Stimulated activated CD8-positive, alpha-beta memory T cell treated with anti-CD3 and anti-CD28 coated beads, Interleukin-7, amount 100 ng/mL, for 24 hours (primary cell): ENCODE data around the gene SORL1-AS1.

Source experiments
- DNase-seq: peaks from one replicate; pipeline ENCODE4 v3.0.0-alpha.2; 2020; ENCODE audit warnings: low read depth

Gene SORL1-AS1

DNA sequence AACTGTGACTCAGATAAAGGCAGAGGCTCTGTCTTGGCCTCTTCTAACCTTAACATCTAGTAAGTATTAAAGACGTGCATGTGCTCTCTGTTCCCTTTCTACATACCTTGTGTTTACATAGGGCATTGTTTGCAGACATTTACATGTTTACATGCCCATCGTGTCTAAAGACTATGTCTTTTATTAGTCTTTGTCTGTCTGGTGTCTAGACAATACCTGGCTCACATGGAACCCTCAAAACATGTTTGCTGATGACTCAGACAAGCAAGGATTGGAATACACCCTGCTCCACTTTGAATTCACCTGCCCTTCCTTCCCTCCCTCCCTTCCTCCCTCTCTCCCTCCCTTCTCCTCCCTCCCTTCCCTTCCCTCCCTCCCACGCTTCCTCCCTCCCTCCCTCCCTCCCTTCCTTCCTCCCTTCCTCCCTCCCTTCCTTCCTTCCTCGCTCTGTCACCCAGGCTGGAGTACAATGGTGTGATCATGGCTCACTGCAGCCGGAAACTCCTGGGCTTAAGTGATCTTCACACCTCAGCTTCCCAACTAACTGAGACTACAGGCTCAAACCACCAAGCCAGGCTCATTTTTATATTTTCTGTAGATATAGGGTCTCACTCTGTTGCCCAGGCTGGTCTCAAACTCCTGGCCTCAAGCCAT, 23.7 kb upstream of the SORL1-AS1 start:
- DNase-seq = no peak

DNA sequence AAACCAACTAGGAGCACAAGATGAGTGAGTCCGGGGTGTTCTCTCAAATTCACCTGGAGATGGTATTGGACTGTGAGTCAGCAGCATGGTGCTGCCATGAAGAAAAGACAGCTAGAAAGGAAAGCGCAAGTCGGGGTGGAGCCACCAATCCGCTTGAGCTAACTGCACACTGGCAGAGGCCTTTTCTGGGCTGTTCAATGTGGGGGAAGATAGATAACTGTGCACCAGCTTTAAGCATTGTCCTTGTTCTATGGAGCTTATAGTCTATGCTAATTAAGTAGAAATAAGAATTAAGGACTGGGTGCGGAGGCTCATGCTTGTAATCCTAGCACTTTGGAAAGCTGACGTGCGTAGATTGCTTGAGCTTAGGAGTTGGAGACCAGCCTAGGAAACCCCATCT, 21.9 kb upstream of the SORL1-AS1 start:
- no peak for DNase-seq

DNA sequence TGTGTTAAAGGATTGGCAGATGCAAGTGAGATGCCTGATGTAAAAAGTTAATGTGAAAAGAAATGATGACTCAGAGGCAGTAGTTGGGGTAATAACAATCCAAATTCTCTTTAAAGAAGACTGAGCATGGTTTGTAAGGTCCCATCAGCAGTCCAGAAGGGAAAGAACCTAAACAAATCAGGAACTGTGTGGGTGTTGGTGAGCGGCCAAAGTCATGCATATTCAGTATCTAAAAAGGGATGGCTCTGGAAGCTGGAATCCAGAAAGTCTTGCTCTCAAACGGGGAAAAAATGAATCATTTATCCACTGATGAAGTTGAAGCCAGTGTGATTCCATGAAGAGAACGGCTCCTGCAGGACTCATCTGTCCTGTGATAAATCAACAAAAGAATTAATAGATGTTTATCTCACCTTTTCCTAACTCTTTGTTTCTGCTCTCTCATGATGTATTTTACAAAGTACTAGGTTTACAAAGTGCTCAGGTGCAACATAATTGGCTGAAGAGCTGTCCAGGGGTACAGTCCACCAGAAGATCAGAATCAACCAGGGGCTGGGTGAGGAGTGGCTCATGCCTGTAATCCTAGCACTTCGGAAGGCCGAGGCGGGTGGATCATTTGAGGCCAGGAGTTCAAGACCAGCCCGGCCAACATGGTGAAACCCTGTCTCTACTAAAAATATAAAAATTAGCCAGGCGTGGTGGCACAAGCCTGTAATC, 20.5 kb upstream of the SORL1-AS1 start:
- no peak for DNase-seq

DNA sequence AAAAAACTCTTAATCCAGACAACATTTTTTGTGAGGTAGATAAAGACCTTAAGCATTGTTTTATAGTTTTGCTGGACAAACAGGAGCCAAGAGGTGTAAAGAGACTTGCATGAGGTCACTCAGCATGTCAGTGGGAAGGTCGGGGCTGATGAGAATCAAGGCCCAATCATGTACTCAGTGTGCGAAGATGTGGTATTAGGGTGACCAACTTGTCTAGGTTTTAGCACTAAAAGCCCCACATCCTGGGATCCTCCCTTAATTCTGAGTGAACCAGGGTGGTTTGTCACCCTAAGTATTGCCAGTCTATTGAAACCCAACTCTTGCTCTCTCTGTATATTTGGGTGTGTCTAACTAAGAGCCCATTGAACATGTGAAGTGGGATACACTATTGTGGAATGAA, 19.5 kb upstream of the SORL1-AS1 start:
- no peak for DNase-seq

DNA sequence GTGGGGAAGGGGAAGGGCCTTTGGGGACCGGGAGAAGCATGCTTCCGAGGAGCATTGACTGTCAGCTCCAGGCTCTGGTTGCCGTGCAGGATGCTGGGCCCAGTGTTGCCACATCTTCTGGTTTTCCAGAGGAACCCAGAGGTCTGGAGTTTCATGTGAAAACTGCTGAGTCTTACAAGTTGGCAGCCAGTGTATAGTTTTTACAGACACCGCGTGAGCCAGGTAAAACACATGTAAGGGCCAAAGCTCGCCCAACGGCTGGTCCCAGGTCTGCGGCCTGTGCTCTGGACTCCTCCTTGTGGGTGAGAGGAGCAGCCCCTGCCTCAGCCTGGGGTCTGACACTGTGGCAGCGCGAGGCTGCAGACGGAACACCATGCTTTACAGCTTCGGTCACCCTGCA, 18.4 kb upstream of the SORL1-AS1 start:
- DNase-seq = no peak

DNA sequence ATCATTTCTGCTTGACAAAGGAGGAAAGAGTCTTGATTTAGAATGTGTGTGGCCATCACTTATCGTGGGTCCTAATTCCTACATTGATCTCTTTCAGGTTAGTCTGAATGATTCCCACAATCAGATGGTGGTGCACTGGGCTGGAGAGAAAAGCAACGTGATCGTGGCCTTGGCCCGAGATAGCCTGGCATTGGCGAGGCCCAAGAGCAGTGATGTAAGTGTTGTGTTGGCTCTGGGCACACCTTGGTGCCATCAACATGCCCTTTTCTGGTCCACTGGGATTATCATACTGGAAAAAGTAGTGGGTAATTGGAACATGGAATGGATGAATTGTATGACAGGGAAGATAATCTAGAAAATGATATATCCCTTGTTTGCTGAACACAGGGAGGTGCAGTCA, 17.1 kb upstream of the SORL1-AS1 start:
- DNase-seq = no peak

DNA sequence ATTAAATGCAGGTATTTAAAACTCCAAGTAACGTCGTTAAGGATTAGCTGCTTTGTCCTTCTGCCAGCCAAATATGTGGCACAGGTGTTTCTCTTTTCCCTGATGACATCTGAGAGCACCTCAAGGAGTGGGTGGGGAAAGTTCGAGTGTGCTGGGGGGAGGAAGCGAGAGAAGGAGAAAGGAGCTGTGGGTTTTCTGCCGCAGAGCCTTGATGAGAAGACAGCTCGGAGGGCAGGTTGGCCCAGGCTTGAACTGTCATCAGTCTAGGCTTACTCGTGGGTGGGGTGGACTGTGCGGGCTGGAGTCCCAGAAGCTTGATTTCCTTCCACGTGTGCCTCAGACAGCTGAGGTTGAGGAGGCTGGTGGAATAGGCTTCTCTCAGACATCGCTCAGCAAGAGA, 15.2 kb upstream of the SORL1-AS1 start:
- DNase-seq = no peak

DNA sequence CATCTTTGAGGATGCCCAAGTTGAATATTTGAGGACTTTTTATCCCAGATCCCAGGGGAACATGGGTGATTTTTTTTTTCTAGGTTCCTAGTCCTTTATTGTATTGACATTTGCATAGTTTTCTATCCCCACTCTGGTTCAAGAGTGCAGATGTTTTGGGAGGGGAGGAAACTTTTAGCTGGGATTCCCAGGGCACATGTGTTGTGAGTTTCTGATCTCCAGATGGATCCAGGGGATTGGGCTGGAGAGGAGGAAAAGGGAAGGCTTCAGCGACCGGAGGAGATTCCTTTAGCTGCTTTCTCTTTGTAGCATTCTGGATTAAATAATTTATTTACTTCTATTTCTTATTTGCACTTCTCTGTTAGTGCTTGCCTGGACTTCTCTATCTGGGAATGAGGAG, 14.7 kb upstream of the SORL1-AS1 start:
- no peak for DNase-seq

DNA sequence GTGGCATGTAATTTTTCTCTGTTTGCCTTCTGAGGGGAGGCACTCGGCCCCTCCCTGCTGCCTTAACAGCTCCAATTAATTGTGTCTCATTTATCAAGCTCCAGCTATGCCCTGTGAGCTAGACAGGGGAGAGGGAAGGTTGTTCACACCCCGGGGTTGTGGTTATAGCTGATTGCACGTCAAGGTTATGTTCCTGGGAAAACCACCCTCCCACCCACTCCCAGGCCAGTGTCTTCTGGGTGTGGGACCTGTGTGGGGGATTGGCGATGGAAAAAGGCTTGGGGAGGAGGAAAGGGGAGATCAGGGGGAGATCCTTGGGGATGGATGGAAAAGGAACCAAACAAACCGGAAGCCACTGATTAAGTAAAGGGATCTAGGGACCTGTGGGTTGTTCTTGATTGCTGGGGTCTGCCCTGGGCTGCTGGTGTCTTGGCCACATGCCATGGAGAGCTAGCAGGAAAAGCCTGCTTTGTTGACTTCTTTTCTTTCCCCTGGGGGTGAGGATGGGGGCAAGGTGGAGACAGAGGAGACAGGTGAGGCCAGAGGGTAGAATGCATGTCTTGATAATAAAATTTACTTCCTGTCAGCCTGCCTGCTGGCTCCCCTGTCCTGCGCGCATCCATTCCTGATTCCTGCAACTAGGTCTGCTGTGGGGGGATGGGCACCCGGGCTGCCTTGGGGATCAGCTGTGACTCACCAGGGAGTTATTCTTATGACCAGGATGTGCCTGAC, 13.5 kb upstream of the SORL1-AS1 start:
- no peak for DNase-seq

DNA sequence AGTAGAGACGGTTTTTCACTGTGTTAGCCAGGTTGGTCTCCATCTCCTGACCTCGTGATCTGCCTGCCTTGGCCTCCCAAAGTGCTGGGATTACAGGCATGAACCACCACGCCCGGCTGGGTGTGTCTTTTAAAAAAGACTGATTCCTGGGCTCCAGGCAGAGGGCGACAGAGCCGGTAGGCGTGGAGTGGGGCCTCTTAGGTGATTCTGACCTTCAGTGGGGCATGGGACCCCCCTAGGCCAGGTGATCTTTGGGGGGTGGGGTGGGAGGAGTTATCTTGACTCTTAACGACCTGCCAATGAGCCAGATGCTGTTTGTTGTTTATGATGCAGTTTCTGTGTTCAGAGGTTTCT, 12.9 kb upstream of the SORL1-AS1 start:
- DNase-seq = no peak

DNA sequence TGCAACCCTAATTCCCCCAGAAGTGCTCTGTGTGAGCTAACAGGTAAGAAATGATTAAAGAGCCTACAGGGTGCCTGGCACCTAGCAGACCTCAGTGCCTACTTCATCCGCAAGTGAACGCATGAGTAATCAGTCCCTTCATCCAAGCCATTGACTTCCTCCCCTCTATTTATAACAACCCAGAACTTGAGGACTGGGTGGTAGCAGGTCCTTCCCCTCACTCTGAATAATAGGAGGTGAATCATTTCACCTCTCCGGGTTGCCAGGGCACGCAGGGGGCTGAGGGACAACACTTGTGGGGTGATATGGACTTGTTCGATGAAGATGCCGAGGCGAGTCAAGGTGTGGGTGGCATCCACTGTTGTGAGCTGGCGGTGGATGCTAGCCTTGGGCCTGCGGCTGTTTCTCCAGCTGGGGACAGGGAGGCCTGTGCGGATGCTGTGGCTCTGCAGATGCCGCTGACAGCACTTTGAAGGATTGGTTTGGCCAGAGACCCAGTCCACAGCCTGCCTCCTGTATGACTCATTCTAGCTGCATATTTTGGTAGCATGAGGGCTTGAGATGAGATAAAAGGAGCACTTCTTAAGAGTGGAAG, 11.7 kb upstream of the SORL1-AS1 start:
- no peak for DNase-seq

DNA sequence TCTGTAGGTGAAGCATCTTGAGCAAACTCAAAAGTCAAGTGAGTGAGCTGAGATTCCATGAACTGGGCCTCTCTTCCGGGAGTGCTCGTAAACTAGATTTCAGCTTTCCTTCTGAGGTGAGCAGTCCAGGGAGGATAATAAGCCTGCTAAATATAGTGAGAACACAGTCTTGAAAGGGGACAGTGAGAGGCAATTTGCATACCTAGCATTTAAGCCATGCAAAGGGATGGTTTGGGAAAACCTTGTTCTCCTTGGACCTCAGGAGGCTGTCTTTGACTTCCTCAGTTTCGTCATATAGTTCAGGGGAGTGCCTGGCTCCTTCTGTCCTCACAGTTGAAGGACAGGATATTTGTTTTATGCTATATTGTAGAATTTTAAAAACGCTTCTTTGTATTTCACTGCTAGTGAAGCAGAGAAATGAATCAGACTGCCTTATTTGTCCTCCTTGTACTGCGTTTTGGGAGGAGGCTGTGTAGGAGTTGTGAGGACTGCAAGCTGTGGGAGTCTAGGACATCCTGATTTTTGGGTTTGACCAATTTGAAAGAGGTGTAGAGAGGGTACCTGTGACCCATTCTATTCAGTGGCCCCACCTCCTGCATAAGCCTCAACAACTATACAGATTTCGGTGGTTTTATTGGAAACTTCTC, 11.0 kb upstream of the SORL1-AS1 start:
- DNase-seq = no peak

DNA sequence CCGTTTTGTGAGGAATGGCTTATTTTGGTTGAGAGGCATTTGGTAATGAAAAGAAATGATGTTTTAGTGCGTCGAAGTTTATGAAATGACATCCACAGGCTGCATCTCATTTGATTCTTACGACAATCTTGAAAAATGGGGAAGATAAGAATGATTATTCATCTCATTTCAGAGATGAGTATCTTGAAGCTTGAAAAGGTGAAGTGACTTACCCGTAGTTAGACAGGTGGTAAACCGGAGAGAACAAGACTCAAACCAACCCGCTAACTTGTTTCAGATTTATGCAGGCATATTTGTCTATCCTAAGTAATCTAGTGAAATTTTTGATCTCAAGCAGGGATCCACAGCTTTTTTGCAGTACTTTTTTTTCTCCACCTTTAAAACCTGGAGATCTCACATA, 9.1 kb upstream of the SORL1-AS1 start:
- no peak for DNase-seq

DNA sequence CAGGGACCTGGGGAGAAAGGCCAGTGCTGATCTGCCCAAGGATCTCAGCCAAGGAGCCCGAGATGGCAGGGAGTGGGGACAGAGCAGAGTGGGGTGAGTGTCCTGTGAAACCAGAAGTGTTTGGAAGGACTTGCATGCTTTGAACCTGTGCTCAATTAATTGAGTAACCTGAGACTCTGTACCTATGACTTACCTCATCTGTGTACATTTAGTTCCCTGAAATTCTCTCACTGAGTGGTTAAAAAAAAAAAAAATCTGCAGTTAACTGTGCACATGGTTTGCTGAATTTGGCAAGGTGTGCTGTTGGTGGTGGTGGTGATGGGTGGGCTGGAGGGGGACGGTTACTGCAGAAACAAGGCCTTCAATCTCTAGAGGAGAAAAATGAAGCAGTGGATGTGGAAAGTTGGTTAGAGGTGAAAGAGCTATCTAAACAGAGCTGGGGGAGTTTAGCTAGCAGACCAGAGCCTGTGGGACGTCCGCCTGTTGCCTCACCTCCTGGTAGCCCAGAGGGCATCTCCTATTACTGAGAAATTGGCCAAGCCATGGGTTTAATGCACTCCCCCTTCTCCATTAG, 8.3 kb upstream of the SORL1-AS1 start:
- no peak for DNase-seq

DNA sequence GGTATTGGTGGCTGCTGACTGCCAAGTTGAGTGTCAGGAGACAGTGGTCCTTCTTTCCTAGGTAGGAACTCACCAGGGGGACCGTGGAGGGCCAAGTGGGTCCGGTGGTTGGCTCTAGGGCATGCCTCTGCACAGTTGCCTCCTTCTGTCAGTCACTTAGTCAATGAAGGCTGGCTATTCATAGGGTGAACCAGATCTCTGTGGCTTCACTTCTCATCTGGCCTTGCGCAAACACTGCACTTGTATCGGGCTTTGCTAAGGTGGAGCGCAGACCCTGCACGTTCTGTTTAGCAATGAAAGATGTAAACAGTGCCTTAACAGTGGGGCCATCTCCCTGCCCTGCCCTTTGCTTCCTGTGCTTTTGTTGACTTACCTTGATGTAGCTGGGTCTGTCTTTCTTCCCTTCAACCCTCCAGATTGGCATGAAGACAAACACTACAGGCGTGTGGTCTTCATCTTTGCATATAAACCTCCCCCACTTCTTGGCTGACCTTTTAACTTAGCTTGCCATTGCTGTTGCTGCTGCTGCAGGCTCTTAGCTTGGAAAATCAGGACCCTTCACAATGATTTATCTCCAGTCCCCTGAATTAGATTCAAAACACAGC, 6.7 kb upstream of the SORL1-AS1 start:
- no peak for DNase-seq

DNA sequence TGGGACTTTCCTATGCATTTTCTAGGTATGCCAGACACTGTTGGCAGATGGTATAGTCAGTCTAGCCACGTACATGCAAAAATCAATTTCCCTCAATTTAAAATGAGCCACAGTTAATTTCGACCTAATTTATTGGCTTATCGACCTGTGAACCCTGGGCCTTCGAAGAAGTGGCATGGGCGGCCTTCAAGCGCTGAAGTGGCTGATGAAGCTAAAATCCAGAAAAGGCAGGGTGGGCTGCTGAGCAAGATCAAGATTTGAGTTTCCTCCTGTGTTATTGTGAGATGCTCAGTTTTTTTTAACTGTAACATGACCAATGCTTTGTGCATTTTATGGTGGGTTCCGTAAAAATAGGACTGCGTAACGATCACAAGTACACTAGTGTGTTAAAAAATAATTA, 5.8 kb upstream of the SORL1-AS1 start:
- no peak for DNase-seq

DNA sequence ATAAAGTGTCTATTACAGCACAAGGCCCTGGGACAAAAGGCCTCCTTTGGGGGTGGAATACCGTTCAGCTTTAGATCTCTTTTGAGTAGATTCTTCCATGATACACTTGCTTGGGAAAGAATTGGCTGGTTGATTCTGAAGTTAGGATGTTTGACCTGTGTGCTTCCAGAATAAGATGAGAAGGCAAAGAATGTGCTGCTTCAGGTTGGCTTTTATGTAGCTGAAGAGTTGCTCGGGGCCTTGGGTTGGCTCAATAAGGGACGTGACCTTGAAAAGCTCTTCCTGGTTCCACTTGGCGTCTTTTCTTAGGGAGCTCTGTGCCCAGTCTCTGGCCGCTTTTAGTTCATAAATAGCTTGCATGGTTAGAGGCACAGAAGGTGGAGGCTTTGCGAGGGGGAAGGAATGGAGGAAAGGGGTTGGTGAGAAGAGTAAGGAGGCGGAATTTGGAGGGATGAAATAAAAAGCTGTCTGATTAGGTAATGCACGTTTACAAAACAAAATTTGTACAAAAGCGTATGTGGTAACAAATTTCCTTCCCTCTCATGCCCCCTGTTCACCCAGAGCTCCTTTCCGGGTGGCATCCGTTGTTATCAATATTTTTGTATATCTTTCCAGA, 4.2 kb upstream of the SORL1-AS1 start:
- no peak for DNase-seq

DNA sequence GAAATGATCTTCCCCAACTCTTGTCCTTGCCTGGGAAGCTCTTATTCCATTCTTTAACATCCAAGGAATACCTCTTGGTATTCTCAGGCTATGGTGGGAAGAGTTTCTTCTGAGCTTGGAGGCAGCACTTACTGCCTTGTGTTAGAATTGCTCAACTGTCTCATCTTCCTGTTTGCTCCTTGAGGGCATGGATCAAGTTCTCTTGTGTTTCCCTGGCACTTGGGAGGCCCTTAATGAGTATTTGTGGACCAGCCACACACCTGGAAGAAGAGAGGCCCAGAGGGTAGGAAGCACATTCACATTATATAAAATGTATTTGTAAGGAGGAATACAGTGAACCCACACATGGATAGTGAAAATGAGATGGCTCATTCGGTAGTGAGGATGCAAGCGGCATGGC, 3.4 kb upstream of the SORL1-AS1 start:
- no peak for DNase-seq

DNA sequence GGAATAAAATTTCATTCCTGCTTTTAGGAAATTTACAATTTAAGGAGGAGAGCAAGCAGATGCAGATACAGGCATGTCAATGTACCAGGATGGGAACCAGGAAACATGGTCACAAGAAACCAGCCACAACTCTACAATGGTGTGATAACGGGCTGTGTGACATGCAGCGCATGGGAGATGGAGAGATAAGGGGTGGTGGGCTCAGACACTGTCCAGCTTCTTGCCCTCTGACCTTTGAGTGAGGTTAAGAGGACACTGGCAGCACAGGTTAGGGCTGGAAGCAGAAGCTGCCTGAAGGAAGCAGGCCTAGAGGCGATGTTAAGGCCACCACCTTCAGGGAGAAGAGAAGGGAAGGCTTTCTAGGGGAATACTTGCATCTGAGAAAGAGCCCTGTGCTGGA, 2.3 kb upstream of the SORL1-AS1 start:
- DNase-seq = no peak

DNA sequence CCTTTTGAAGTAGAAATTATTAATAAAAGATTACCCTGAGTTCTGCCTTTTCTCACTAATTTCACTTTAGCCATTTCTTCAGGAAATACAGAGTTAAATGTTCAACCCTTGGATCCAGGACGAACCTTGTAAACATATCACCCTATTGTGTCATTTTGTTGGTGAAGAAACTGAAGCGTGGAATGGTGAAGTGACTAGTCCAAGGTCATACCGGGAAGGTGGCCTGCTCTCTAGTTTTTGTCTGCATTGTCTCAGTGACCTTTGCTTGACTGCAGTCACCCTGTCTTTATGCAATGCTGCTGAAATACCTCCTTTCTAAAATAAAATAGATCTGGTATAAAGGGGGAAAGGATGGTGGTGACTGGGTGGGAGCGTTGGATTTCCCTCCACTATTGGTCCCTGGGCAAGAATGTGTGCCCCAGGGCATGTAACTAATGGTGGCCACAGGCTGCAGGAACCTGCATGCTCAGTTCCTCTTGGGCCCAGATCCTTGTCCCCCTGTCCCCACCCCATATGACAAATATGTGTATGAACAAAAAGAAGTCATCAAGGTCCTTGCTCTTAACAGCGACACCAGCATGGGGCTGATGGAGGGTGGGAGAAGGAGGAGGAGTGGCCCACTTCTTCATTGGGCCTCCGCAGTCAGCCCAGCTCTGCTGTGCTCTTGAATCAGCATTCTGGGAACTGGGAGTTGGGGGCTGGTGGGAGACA, 977 bp upstream of the SORL1-AS1 start:
- no peak for DNase-seq
